Testis (tissue), 2 donors: ENCODE measurements around the gene PRUNE2.

ENCODE experiments used
- POLR2A ChIP-seq: fragments of 450-650 bp; IDR thresholded peaks from one replicate; pipeline ENCODE4 v1.6.1; 2017; ENCODE audit warnings: antibody characterized with exemption, mild to moderate bottlenecking, moderate library complexity
- TF ChIP-seq, protein P1 (sequence below), 3 experiments: fragments of 450-650 bp in 2 of 3; fragments of 200-600 bp in 1 of 3; sonication (generic) in 1 of 3; IDR thresholded peaks; one replicate each; pipeline ENCODE4 v1.5.1; 2016 to 2019; ENCODE audit warnings: antibody characterized with exemption in 3 of 3, mild to moderate bottlenecking in 2 of 3, moderate library complexity in 1 of 3

GRCh38 chr9:76581731-76582130, 324.2 kb downstream of the PRUNE2 start:
- TF ChIP-seq, protein P1, sequence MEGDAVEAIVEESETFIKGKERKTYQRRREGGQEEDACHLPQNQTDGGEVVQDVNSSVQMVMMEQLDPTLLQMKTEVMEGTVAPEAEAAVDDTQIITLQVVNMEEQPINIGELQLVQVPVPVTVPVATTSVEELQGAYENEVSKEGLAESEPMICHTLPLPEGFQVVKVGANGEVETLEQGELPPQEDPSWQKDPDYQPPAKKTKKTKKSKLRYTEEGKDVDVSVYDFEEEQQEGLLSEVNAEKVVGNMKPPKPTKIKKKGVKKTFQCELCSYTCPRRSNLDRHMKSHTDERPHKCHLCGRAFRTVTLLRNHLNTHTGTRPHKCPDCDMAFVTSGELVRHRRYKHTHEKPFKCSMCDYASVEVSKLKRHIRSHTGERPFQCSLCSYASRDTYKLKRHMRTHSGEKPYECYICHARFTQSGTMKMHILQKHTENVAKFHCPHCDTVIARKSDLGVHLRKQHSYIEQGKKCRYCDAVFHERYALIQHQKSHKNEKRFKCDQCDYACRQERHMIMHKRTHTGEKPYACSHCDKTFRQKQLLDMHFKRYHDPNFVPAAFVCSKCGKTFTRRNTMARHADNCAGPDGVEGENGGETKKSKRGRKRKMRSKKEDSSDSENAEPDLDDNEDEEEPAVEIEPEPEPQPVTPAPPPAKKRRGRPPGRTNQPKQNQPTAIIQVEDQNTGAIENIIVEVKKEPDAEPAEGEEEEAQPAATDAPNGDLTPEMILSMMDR (IDR thresholded peaks at IDR 0.05): no peak
- TF ChIP-seq POLR2A: no peak
